Measurements from ENCODE around the gene CSE1L.
"Not testable (repeated sequence)": the region's sequence is repeated elsewhere in the genome, so short reads cannot be mapped to it uniquely, and the experiment has no call there.

Gene CSE1L

GRCh38 chr20:49119988-49120387 is 73.9 kb downstream of the CSE1L start:
- FAIRE-seq: no peak
- no peak for TF ChIP-seq POLR2A (IDR thresholded peaks at IDR 0.05; ENCODE audit: low read depth, low read length)
- no peak for DNase-seq (ENCODE audit: insufficient read length, low spot score)

DNA sequence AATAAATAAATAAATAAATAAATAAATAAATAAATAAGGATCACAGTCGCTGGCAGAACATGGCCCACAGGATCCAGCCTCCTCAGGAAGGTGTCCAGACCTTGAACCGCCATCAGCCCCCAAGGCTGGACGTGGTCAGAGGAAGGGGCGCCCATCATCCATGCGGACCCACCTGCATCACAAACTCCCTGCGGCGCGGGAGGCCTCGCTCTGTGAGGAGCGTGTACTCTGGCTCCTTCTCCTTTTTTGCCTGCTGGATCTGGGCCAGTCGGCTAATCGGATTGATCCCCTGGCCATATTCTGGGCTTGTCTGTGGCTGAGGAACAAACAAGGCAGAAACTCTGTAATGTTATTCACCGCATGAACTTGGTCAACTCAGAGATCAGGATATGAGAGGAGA is 76.8 kb downstream of the CSE1L start:
- no peak for FAIRE-seq
- TF ChIP-seq POLR2A (IDR thresholded peaks at IDR 0.05; ENCODE audit: low read depth, low read length): no peak

GRCh38 chr20:49123982-49124381 is 77.9 kb downstream of the CSE1L start:
- no peak for DNase-seq (ENCODE audit: insufficient read length, low spot score)
- no peak for FAIRE-seq
- no peak for TF ChIP-seq POLR2A (IDR thresholded peaks at IDR 0.05; ENCODE audit: low read depth, low read length)

More for the DNA sequence above, 76.8 kb downstream of the CSE1L start:
- no peak for DNase-seq (ENCODE audit: insufficient read length, low spot score)

DNA sequence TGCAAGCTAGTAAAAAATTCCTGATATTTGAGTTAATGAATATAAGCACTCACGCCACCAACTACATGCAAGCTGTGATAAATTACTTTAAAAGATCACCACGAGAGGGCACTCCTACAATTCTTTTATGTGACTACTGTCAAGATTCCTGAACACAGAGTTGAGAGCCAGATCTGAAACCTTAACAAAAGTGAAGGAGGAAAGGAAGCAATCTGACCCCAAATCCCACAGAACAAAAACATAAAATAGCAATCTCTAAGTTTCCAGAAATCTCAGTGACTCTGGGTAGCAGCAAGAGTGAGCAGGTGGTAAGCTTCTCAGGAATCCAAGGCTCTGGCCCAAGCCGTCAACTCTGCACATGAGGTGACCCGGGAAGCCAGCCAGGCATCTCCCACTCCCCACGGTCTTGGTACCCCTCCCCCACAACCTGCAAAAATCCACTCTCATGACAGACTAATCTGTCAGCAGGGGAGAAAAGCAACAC is 86.9 kb downstream of the CSE1L start:
- no peak for TF ChIP-seq POLR2A (IDR thresholded peaks at IDR 0.05; ENCODE audit: low read depth, low read length)
- DNase-seq (ENCODE audit: insufficient read length, low spot score) (peak; percentile 20), FAIRE-seq (no peak)

GRCh38 chr20:49133571-49133970 is 87.5 kb downstream of the CSE1L start:
- FAIRE-seq (no peak), DNase-seq (ENCODE audit: insufficient read length, low spot score) (no peak)
- TF ChIP-seq POLR2A (IDR thresholded peaks at IDR 0.05; ENCODE audit: low read depth, low read length): no peak

- FAIRE-seq; DNase-seq (ENCODE audit: insufficient read length, low spot score): not testable (repeated sequence)
Measured at GRCh38 chr20:49134797-49135196, 88.7 kb downstream of the CSE1L start.

GRCh38 chr20:49136817-49137571 is 90.9 kb downstream of the CSE1L start:
- TF ChIP-seq POLR2A (IDR thresholded peaks at IDR 0.05; ENCODE audit: low read depth, low read length): no peak
- DNase-seq (ENCODE audit: insufficient read length, low spot score) (no peak), FAIRE-seq (no peak)

- no peak for TF ChIP-seq POLR2A (IDR thresholded peaks at IDR 0.05; ENCODE audit: low read depth, low read length)
- no peak for DNase-seq (ENCODE audit: insufficient read length, low spot score)
- no peak for FAIRE-seq
Measured at GRCh38 chr20:49138431-49138830, 92.3 kb downstream of the CSE1L start.

- FAIRE-seq (no peak), DNase-seq (ENCODE audit: insufficient read length, low spot score) (no peak)
- TF ChIP-seq POLR2A (IDR thresholded peaks at IDR 0.05; ENCODE audit: low read depth, low read length): no peak
Measured at GRCh38 chr20:49140411-49140810, 94.3 kb downstream of the CSE1L start.

DNA sequence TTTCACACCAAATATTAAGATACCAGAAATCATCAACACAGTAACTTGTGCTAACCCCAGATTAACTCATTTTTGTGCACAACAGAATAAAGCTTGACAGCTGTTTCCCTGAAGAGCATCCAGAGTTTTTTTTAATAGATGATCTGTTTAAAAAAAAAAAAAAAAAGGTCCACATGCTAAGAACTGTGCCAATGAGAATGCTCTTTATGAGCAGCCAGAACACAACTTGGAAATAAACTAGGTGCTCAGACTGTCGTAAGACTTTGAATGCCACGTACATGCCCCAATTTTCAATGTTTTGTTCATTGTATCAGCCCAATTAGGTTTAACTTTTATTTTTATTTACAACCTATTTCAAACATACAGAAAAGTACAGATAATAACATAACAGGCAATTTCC is 94.7 kb downstream of the CSE1L start:
- TF ChIP-seq POLR2A (IDR thresholded peaks at IDR 0.05; ENCODE audit: low read depth, low read length): no peak
- FAIRE-seq (no peak), DNase-seq (ENCODE audit: insufficient read length, low spot score) (no peak)
